Stimulated activated CD8-positive, alpha-beta memory T cell treated with anti-CD3 and anti-CD28 coated beads, Interleukin-12 subunit alpha, Interleukin-12 subunit beta, amount 100 ng/mL, for 1 hour (primary cell): ENCODE results near the gene LSAMP.
"Not testable (repeated sequence)": the region's sequence is repeated elsewhere in the genome, so short reads cannot be mapped to it uniquely, and the experiment has no call there.

ENCODE experiments used
- DNase-seq: peaks from one replicate; pipeline ENCODE4 v3.0.0-alpha.2; 2020; ENCODE audit warnings: low read depth

Gene LSAMP

GRCh38 chr3:116240261-116240660, 205.0 kb downstream of the LSAMP start:
- DNase-seq, result no peak

GRCh38 chr3:116238846-116239565, 206.3 kb downstream of the LSAMP start:
- no peak for DNase-seq

GRCh38 chr3:116233711-116234357, 211.5 kb downstream of the LSAMP start:
- no peak for DNase-seq

- DNase-seq, result no peak
Observed at GRCh38 chr3:116230431-116231020, 214.8 kb downstream of the LSAMP start.

- DNase-seq, result no peak
Observed at GRCh38 chr3:116226266-116226665, 219.0 kb downstream of the LSAMP start.

- DNase-seq, result no peak
Observed at GRCh38 chr3:116216761-116217160, 228.5 kb downstream of the LSAMP start.

GRCh38 chr3:116211901-116212300, 233.4 kb downstream of the LSAMP start:
- no peak for DNase-seq

- DNase-seq, result not testable (repeated sequence)
Observed at GRCh38 chr3:116208830-116209229, 236.5 kb downstream of the LSAMP start.

GRCh38 chr3:116200956-116201690, 244.2 kb downstream of the LSAMP start:
- DNase-seq, result no peak

GRCh38 chr3:116199063-116199462, 246.2 kb downstream of the LSAMP start:
- no peak for DNase-seq

GRCh38 chr3:116198087-116198486, 247.2 kb downstream of the LSAMP start:
- DNase-seq, result no peak

- no peak for DNase-seq
Observed at GRCh38 chr3:116192464-116192863, 252.8 kb downstream of the LSAMP start.

GRCh38 chr3:116191409-116191808, 253.9 kb downstream of the LSAMP start:
- no peak for DNase-seq

- DNase-seq, result no peak
Observed at GRCh38 chr3:116190095-116190494, 255.2 kb downstream of the LSAMP start.

GRCh38 chr3:116188231-116188785, 257.0 kb downstream of the LSAMP start:
- DNase-seq, result no peak

GRCh38 chr3:116186049-116186448, 259.2 kb downstream of the LSAMP start:
- no peak for DNase-seq

- no peak for DNase-seq
Observed at GRCh38 chr3:116181159-116181558, 264.1 kb downstream of the LSAMP start.

- DNase-seq, result no peak
Observed at GRCh38 chr3:116179091-116179490, 266.2 kb downstream of the LSAMP start.

- DNase-seq, result no peak
Observed at GRCh38 chr3:116176974-116177555, 268.2 kb downstream of the LSAMP start.

GRCh38 chr3:116166121-116166520, 279.2 kb downstream of the LSAMP start:
- DNase-seq, result no peak

- DNase-seq, result no peak
Observed at GRCh38 chr3:116165641-116166040, 279.6 kb downstream of the LSAMP start.

- no peak for DNase-seq
Observed at GRCh38 chr3:116165135-116165534, 280.2 kb downstream of the LSAMP start.
